ENCODE measurements around the gene RPS6KC1.
A peak's percentile ranks its signal among the peaks of the same experiment; 100 is the strongest.
"Not testable (repeated sequence)": the region's sequence is repeated elsewhere in the genome, so short reads cannot be mapped to it uniquely, and the experiment has no call there.

RPS6KC1 gene

GRCh38 chr1:213051127-213051880 lies at the start of gene RPS6KC1:
TSS of gene RPS6KC1 (plus strand) at chr1:213051241. CDS start at chr1:213051405, 164 bp downstream.
- peaks cover 12% of the 10 kb centered on the region for H3K36me3 Mint-ChIP-seq (ENCODE audit: low read depth)
- H3K4me1 Mint-ChIP-seq (ENCODE audit: low read depth), result peaks cover 24% of the 10 kb centered on the region
- peak within 1 kb of the TSS; percentile 91 for H3K4me3 Mint-ChIP-seq
- H3K27me3 Mint-ChIP-seq (ENCODE audit: low read depth), result peaks cover 12% of the 10 kb centered on the region
- peaks cover 10% of the 10 kb centered on the region for H3K9me3 Mint-ChIP-seq
- H3K27ac Mint-ChIP-seq, result peak within 1 kb of the TSS; percentile 88
- DNase-seq (ENCODE audit: low spot score), result peak; percentile 81

- no peak for DNase-seq (ENCODE audit: low spot score)
- Mint-ChIP-seq H3K4me3 (no peak overlapping the region), H3K36me3 (ENCODE audit: low read depth) (peaks cover 47% of the 10 kb centered on the region), H3K27ac (peak overlapping the region; percentile 58), H3K9me3 (no peaks in the 10 kb centered on the region), H3K4me1 (ENCODE audit: low read depth) (peaks cover 15% of the 10 kb centered on the region), H3K27me3 (ENCODE audit: low read depth) (no peaks in the 10 kb centered on the region)
Measured at GRCh38 chr1:213003256-213003655, 47.8 kb upstream of the RPS6KC1 start.

- Mint-ChIP-seq H3K9me3 (no peaks in the 10 kb centered on the region), H3K36me3 (ENCODE audit: low read depth) (peaks cover 61% of the 10 kb centered on the region), H3K4me3 (peak overlapping the region; percentile 36), H3K27ac (no peak overlapping the region), H3K4me1 (ENCODE audit: low read depth) (peaks cover 29% of the 10 kb centered on the region), H3K27me3 (ENCODE audit: low read depth) (no peaks in the 10 kb centered on the region)
- no peak for DNase-seq (ENCODE audit: low spot score)
Measured at GRCh38 chr1:213008564-213008963, 42.5 kb upstream of the RPS6KC1 start.

- H3K27ac Mint-ChIP-seq, result peak overlapping the region; percentile 100
- no peaks in the 10 kb centered on the region for H3K27me3 Mint-ChIP-seq (ENCODE audit: low read depth)
- peak overlapping the region; percentile 100 for H3K4me3 Mint-ChIP-seq
- H3K4me1 Mint-ChIP-seq (ENCODE audit: low read depth), result peaks cover 25% of the 10 kb centered on the region
- no peak for DNase-seq (ENCODE audit: low spot score)
- no peaks in the 10 kb centered on the region for H3K9me3 Mint-ChIP-seq
- peaks cover 27% of the 10 kb centered on the region for H3K36me3 Mint-ChIP-seq (ENCODE audit: low read depth)
Measured at GRCh38 chr1:213014642-213015041, 36.4 kb upstream of the RPS6KC1 start.

GRCh38 chr1:213015099-213016050 lies 35.7 kb upstream of the RPS6KC1 start, which contains the start of gene ANGEL2:
TSS of gene ANGEL2 (minus strand) at chr1:213015867. CDS start at chr1:213015671, 196 bp downstream.
- H3K27me3 Mint-ChIP-seq (ENCODE audit: low read depth), result peaks cover 6% of the 10 kb centered on the region
- H3K27ac Mint-ChIP-seq, result peak within 1 kb of the TSS; percentile 100

GRCh38 chr1:213017447-213018273 lies 33.4 kb upstream of the RPS6KC1 start:
- DNase-seq (ENCODE audit: low spot score), result no peak
- no peak overlapping the region for H3K27ac Mint-ChIP-seq
- H3K9me3 Mint-ChIP-seq, result no peaks in the 10 kb centered on the region
- H3K4me1 Mint-ChIP-seq (ENCODE audit: low read depth), result peaks cover 17% of the 10 kb centered on the region
- peaks cover 11% of the 10 kb centered on the region for H3K36me3 Mint-ChIP-seq (ENCODE audit: low read depth)
- H3K4me3 Mint-ChIP-seq, result no peak overlapping the region
- H3K27me3 Mint-ChIP-seq (ENCODE audit: low read depth), result peaks cover 11% of the 10 kb centered on the region

More at GRCh38 chr1:213015099-213016050, 35.7 kb upstream of the RPS6KC1 start, which contains the start of gene ANGEL2:
- peak; percentile 96 for DNase-seq (ENCODE audit: low spot score)
- Mint-ChIP-seq H3K4me1 (ENCODE audit: low read depth) (peaks cover 25% of the 10 kb centered on the region), H3K4me3 (peak within 1 kb of the TSS; percentile 100), H3K9me3 (no peaks in the 10 kb centered on the region), H3K36me3 (ENCODE audit: low read depth) (peaks cover 23% of the 10 kb centered on the region)

GRCh38 chr1:213019450-213019849 lies 31.6 kb upstream of the RPS6KC1 start:
- no peak overlapping the region for H3K4me3 Mint-ChIP-seq
- H3K4me1 Mint-ChIP-seq (ENCODE audit: low read depth), result peaks cover 3% of the 10 kb centered on the region
- no peaks in the 10 kb centered on the region for H3K9me3 Mint-ChIP-seq
- H3K36me3 Mint-ChIP-seq (ENCODE audit: low read depth), result peaks cover 4% of the 10 kb centered on the region
- no peak for DNase-seq (ENCODE audit: low spot score)
- no peak overlapping the region for H3K27ac Mint-ChIP-seq
- H3K27me3 Mint-ChIP-seq (ENCODE audit: low read depth), result peaks cover 21% of the 10 kb centered on the region

GRCh38 chr1:213020016-213020415 lies 31.0 kb upstream of the RPS6KC1 start:
- Mint-ChIP-seq H3K27me3 (ENCODE audit: low read depth) (peaks cover 24% of the 10 kb centered on the region), H3K4me3 (no peak overlapping the region), H3K27ac (no peak overlapping the region), H3K9me3 (no peaks in the 10 kb centered on the region), H3K4me1 (ENCODE audit: low read depth) (peaks cover 1% of the 10 kb centered on the region), H3K36me3 (ENCODE audit: low read depth) (peaks cover 2% of the 10 kb centered on the region)
- DNase-seq (ENCODE audit: low spot score), result no peak

- not testable (repeated sequence) for H3K4me1 Mint-ChIP-seq (ENCODE audit: low read depth); DNase-seq (ENCODE audit: low spot score); H3K36me3 Mint-ChIP-seq (ENCODE audit: low read depth); H3K27ac Mint-ChIP-seq; H3K4me3 Mint-ChIP-seq; H3K9me3 Mint-ChIP-seq
- peaks cover 64% of the 10 kb centered on the region for H3K27me3 Mint-ChIP-seq (ENCODE audit: low read depth)
Measured at GRCh38 chr1:213027024-213027423, 24.0 kb upstream of the RPS6KC1 start.

GRCh38 chr1:213032651-213033050 lies 18.4 kb upstream of the RPS6KC1 start:
- Mint-ChIP-seq H3K4me3 (no peak overlapping the region), H3K4me1 (ENCODE audit: low read depth) (no peaks in the 10 kb centered on the region), H3K9me3 (no peaks in the 10 kb centered on the region), H3K27ac (no peak overlapping the region), H3K36me3 (ENCODE audit: low read depth) (no peaks in the 10 kb centered on the region), H3K27me3 (ENCODE audit: low read depth) (peaks cover 37% of the 10 kb centered on the region)
- DNase-seq (ENCODE audit: low spot score), result no peak

- no peak for DNase-seq (ENCODE audit: low spot score)
- Mint-ChIP-seq H3K4me3 (no peak overlapping the region), H3K27ac (no peak overlapping the region), H3K9me3 (no peaks in the 10 kb centered on the region), H3K4me1 (ENCODE audit: low read depth) (no peaks in the 10 kb centered on the region), H3K36me3 (ENCODE audit: low read depth) (no peaks in the 10 kb centered on the region), H3K27me3 (ENCODE audit: low read depth) (peaks cover 24% of the 10 kb centered on the region)
Measured at GRCh38 chr1:213034713-213035112, 16.3 kb upstream of the RPS6KC1 start.

- no peak for DNase-seq (ENCODE audit: low spot score)
- no peaks in the 10 kb centered on the region for H3K4me1 Mint-ChIP-seq (ENCODE audit: low read depth)
- no peak overlapping the region for H3K4me3 Mint-ChIP-seq
- no peaks in the 10 kb centered on the region for H3K9me3 Mint-ChIP-seq
- H3K27me3 Mint-ChIP-seq (ENCODE audit: low read depth), result peaks cover 20% of the 10 kb centered on the region
- H3K36me3 Mint-ChIP-seq (ENCODE audit: low read depth), result no peaks in the 10 kb centered on the region
- H3K27ac Mint-ChIP-seq, result no peak overlapping the region
Measured at GRCh38 chr1:213035573-213035972, 15.5 kb upstream of the RPS6KC1 start.

- Mint-ChIP-seq H3K4me1 (ENCODE audit: low read depth) (peaks cover 6% of the 10 kb centered on the region), H3K4me3 (no peak overlapping the region), H3K36me3 (ENCODE audit: low read depth) (no peaks in the 10 kb centered on the region), H3K27ac (no peak overlapping the region), H3K27me3 (ENCODE audit: low read depth) (peaks cover 11% of the 10 kb centered on the region), H3K9me3 (no peaks in the 10 kb centered on the region)
- no peak for DNase-seq (ENCODE audit: low spot score)
Measured at GRCh38 chr1:213041443-213041842, 9.6 kb upstream of the RPS6KC1 start.
